Loucy (cell line): ENCODE results near the gene CD300LD.

ENCODE experiments used
- CTCF ChIP-seq: fragments of 200-600 bp; sonication (generic); conservative IDR thresholded peaks from 2 replicates; pipeline ENCODE4 v1.5.1; 2014; ENCODE audit warnings: mild to moderate bottlenecking, antibody characterized with exemption, low read length
- EZH2phosphoT487 ChIP-seq: fragments of 200-600 bp; IDR thresholded peaks from 2 replicates; pipeline ENCODE4 v1.6.1; 2018; ENCODE audit warnings: antibody characterized with exemption, mild to moderate bottlenecking, moderate library complexity, borderline replicate concordance

GRCh38 chr17:74612046-74612445 is 20.0 kb upstream of the CD300LD start:
- no peak for TF ChIP-seq CTCF
- no peak for TF ChIP-seq EZH2phosphoT487
